HFFc6 (cell line): ENCODE measurements around the gene PREPL. TPM values are rescaled to one million over a fixed set of nuclear protein-coding genes. Genes with fewer than 3 reads are reported as not detected.

ENCODE experiments used
- DNase-seq: peaks from one replicate; pipeline ENCODE4 v3.0.0-alpha.2; 2018
- H3K27ac Mint-ChIP-seq: 2 replicates; pipeline ENCODE4 v1.8.0; 2020; ENCODE audit warnings: mild to moderate bottlenecking, mixed read lengths
- H3K27me3 Mint-ChIP-seq: 2 replicates; pipeline ENCODE4 v1.8.0; 2021; ENCODE audit warnings: mild to moderate bottlenecking, moderate library complexity, mixed read lengths; ENCODE audit not compliant: insufficient read depth
- H3K36me3 Mint-ChIP-seq: 2 replicates; pipeline ENCODE4 v1.8.0; 2021; ENCODE audit warnings: low read depth, mixed read lengths
- H3K4me1 Mint-ChIP-seq: 2 replicates; pipeline ENCODE4 v1.8.0; 2020; ENCODE audit warnings: low read depth, mixed read lengths
- H3K4me3 Mint-ChIP-seq: 2 replicates; pipeline ENCODE4 v1.8.0; 2020; ENCODE audit warnings: mild to moderate bottlenecking, moderate library complexity, mixed read lengths
- H3K9me3 Mint-ChIP-seq: 2 replicates; pipeline ENCODE4 v1.8.0; 2020; ENCODE audit warnings: mild to moderate bottlenecking, mixed read lengths
- total RNA-seq, 6 experiments: library from RNA; stranded (reverse); fragmentation: NEBNext Ultra II Directional; extraction: Animal tissue kit (Norgen Biotek cat#: 25700); gene quantifications; 2 replicates in 1 of 6; 3 replicates in 5 of 6; pipeline ENCODE4 v1.2.3, GENCODE V29; 2021
- TF ChIP-seq, protein P1 (sequence below): fragments of 200-600 bp; sonication (generic); IDR thresholded peaks from 2 replicates; pipeline ENCODE4 v1.5.0; 2021; ENCODE audit warnings: antibody characterized with exemption, mild to moderate bottlenecking

PREPL gene
- total RNA-seq, 6 experiments from 2014 or later, result 51.5 to 67.1 (median 55.6) TPM

DNA sequence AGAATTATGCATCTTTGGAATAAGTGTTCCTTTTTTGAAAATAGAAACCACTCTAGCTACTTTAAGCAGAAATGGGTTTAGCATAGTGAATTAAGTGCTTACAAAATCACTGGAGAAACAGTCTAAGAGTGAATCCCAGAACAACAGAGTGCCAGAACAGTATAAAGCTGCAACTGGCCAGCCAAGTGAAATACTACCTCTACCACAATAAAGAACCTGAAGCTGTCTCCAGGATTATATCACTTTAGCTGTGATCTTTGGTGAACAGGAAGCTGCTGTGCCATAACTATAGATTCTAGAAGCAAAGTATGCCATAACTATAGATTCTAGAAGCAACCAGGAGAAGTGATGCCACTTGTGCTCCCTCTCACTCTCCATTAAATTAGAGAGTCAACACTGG is 8.1 kb upstream of the PREPL start:
- TF ChIP-seq, protein P1, sequence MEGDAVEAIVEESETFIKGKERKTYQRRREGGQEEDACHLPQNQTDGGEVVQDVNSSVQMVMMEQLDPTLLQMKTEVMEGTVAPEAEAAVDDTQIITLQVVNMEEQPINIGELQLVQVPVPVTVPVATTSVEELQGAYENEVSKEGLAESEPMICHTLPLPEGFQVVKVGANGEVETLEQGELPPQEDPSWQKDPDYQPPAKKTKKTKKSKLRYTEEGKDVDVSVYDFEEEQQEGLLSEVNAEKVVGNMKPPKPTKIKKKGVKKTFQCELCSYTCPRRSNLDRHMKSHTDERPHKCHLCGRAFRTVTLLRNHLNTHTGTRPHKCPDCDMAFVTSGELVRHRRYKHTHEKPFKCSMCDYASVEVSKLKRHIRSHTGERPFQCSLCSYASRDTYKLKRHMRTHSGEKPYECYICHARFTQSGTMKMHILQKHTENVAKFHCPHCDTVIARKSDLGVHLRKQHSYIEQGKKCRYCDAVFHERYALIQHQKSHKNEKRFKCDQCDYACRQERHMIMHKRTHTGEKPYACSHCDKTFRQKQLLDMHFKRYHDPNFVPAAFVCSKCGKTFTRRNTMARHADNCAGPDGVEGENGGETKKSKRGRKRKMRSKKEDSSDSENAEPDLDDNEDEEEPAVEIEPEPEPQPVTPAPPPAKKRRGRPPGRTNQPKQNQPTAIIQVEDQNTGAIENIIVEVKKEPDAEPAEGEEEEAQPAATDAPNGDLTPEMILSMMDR, result no peak
- H3K4me3 Mint-ChIP-seq, result no peak overlapping the region
- DNase-seq, result no peak
- H3K27ac Mint-ChIP-seq, result no peak overlapping the region
- H3K27me3 Mint-ChIP-seq, result no peaks in the 10 kb centered on the region
- no peaks in the 10 kb centered on the region for H3K9me3 Mint-ChIP-seq
- H3K4me1 Mint-ChIP-seq, result no peaks in the 10 kb centered on the region
- peaks cover 5% of the 10 kb centered on the region for H3K36me3 Mint-ChIP-seq

DNA sequence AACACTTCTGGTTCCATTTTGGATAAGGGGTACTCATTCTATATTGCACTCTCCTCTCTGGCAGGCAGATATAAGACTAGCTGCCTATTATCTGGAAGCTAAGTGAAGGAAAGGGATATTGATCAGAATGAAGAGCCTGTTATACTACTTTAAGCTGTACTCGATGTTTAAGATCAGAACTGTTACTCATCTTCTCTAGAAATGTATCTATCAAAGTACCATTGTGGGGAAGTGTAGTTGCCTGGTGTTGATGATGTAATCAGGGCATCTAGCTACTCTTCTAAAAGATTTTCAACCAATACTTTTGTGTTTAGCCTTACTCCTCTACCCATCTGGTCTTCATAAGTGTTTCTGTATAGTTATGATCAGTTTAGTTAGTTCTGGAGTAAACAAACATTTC is 6.3 kb upstream of the PREPL start:
- H3K27ac Mint-ChIP-seq, result no peak overlapping the region
- 0 out of 2 replicates have a peak, but pooled peaks cover 5% of the 10 kb centered on the region for H3K4me1 Mint-ChIP-seq
- no peak overlapping the region for H3K4me3 Mint-ChIP-seq
- TF ChIP-seq, protein P1, result no peak
- DNase-seq, result no peak
- H3K27me3 Mint-ChIP-seq, result no peaks in the 10 kb centered on the region
- H3K9me3 Mint-ChIP-seq, result no peaks in the 10 kb centered on the region
- H3K36me3 Mint-ChIP-seq, result peaks cover 5% of the 10 kb centered on the region

DNA sequence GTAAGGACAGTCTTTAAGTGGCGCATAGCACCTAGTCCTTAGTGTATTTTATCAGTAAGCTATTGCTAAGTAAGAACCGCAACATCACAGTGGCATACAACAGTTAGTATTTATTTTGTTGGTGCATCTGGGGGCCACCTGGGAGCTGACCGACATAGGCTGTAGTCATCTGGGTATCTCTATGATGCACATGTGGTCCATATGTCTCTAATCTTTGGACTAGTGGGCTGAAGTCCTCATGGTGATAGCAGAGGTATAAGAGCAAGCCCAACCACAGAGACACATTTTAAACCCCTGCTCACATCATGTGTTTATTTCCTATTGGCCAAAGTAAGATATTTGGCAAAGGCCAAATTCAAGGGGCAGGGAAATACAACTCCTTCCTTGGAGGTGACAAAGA is 3.3 kb upstream of the PREPL start:
- DNase-seq, result no peak
- H3K4me3 Mint-ChIP-seq, result no peak overlapping the region
- H3K27me3 Mint-ChIP-seq, result peaks cover 2% of the 10 kb centered on the region; the same call in 1 of the 2 replicates
- peaks cover 17% of the 10 kb centered on the region for H3K4me1 Mint-ChIP-seq
- H3K9me3 Mint-ChIP-seq, result no peaks in the 10 kb centered on the region
- H3K36me3 Mint-ChIP-seq, result peaks cover 5% of the 10 kb centered on the region
- TF ChIP-seq, protein P1, result no peak
- no peak overlapping the region for H3K27ac Mint-ChIP-seq

DNA sequence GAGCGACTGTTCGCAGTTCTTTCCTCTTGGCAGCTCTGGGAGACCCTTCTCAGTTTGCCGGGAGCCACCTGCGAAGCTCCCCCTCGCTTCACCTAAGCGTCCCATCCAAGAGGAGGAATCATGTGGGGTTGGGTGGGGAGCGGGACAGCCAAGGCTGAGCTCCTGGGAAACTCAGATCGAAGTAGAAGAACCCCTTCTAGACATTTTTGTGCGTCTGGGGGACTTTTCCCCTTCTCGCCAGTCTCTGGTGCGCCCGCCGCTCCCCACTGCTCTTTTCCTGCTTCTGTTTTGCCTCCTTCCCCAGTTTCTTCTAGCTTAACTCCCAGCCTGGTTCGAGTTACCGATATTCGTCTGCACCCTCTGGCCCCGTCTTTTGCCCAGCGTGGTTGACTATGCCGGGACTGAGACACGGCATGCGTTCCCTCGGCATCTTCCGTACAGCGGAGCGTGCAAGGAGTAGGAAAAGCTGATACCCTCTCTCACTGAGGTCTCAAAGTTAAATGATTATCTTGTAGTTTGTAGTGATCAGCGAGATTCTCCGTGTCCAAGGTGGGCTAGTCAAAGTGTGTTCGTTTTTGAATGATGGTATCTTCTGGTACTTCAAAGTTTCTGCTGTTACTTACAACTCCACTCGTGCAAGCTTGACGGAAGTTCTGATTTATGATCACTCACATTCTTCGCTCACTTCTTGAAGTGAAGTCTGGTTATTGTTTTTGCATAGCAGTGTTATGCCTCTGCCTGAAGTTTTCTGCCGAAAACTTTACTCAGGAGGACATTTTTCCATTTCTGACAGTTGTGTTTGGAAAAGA is 1.1 kb upstream of the PREPL start:
- TF ChIP-seq, protein P1, result no peak
- peak; percentile 46 for DNase-seq
- Mint-ChIP-seq H3K27me3 (peaks cover 2% of the 10 kb centered on the region; the same call in 1 of the 2 replicates), H3K27ac (peak overlapping the region; percentile 100), H3K36me3 (peaks cover 5% of the 10 kb centered on the region), H3K9me3 (no peaks in the 10 kb centered on the region), H3K4me3 (peak overlapping the region; percentile 94), H3K4me1 (peaks cover 36% of the 10 kb centered on the region)

DNA sequence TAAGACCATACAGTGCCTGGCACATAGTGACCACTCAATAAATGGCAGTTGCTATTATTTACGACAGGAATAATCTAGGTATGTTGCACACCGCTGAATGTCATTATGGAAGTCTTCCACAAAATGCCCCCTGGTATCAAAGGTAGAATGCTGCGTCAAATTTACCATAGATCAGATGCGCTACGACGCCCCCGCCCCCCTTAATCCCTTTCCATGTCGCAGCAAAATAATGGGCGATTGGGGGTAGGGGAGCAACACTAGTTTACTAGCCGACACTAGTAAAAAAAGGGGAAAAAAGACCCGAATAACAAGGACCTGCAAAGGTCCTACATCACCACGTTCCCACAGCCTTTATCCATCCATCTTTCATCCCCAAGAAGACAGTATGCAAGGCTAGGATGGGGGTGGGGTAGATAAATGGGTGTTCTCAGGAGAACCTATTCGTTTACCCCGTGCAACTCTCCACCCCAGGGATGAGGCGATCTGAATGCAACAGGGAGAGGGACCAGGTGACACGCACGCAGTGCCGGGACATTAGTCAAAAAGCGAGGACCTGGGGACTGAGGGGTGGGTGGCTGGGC is 455 bp downstream of the PREPL start:
- TF ChIP-seq, protein P1, result no peak
- DNase-seq, result no peak

More for the DNA sequence above, 455 bp downstream of the PREPL start:
- H3K4me1 Mint-ChIP-seq, result peaks cover 36% of the 10 kb centered on the region
- peaks cover 2% of the 10 kb centered on the region; the same call in 1 of the 2 replicates for H3K27me3 Mint-ChIP-seq
- peak overlapping the region; percentile 100 for H3K27ac Mint-ChIP-seq
- H3K36me3 Mint-ChIP-seq, result peaks cover 8% of the 10 kb centered on the region
- H3K9me3 Mint-ChIP-seq, result no peaks in the 10 kb centered on the region
- H3K4me3 Mint-ChIP-seq, result peak overlapping the region; percentile 94
